ENCODE data around the gene CFAP119.

- TF ChIP-seq EP300 (IDR thresholded peaks at IDR 0.05), result no peak
- TF ChIP-seq CTCF (IDR thresholded peaks at IDR 0.05), result no peak
Measured at GRCh38 chr16:30728321-30728720, 33.5 kb downstream of the CFAP119 start.

Measured in tibial nerve (tissue), 4 donors.